GM21737 (cell line): Measurements from ENCODE around the gene IFI16.

Experiments
- ATAC-seq: cut with Tn5 transposase; IDR thresholded peaks from one replicate; pipeline ENCODE4 v1.9.1; 2021; ENCODE audit warnings: mild to moderate bottlenecking, moderate library complexity; ENCODE audit not compliant: unreplicated experiment

The IFI16 gene

DNA sequence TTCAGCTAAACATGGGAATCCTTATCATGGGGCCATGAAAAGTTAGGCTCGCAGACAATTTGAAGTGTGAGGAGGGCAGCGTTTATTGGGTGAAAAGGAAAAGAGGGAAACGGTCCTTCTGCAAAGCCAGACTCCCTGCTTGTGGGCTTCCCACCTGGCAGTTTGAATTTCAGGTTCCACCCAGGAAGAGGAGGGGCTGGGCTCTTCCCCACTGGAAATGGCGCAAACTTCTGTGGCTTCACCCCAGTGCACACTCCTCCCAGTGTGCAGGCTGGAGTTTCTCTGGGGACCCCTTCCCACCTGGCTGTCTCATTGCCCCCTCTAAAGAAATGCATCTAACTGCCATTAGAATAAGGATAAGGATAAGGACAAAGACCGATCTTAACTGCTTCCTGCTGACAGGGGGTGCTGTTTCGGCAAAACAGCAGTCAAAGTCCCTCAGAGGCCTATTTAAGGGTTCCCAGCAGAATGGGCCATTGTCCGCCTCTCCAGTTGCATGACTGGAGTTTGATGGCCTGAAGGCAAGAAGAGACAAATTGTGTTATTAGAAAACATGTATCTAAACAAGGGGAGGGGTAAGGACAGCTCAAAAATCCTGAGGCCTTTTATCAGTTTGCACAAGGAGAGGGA, 46.5 kb downstream of the IFI16 start:
- ATAC-seq, result no peak

- ATAC-seq, result no peak
These were observed 49.0 kb downstream of the IFI16 start for GRCh38 chr1:159058751-159059150.

DNA sequence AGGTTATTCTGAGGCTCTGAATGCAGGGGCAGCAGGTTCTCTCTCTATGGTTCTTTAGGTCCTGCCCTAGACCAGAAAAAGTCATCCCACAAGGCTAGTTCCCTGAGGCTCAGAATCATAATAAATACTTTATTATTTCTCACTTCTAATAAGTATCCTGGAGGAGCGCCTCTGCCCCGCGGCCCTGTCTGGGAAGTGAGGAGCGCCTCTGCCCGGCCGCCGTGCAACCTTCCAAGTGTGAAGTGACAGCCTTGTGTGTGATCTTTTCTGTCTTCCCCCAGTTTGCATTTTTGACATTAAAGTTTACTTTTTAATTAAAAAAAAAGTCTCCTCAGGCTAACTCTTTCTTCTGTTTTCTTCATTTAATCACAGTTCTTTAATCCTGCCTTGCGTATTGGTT, 55.4 kb downstream of the IFI16 start:
- ATAC-seq, result no peak

GRCh38 chr1:159066108-159066507, 56.4 kb downstream of the IFI16 start:
- ATAC-seq, result no peak

DNA sequence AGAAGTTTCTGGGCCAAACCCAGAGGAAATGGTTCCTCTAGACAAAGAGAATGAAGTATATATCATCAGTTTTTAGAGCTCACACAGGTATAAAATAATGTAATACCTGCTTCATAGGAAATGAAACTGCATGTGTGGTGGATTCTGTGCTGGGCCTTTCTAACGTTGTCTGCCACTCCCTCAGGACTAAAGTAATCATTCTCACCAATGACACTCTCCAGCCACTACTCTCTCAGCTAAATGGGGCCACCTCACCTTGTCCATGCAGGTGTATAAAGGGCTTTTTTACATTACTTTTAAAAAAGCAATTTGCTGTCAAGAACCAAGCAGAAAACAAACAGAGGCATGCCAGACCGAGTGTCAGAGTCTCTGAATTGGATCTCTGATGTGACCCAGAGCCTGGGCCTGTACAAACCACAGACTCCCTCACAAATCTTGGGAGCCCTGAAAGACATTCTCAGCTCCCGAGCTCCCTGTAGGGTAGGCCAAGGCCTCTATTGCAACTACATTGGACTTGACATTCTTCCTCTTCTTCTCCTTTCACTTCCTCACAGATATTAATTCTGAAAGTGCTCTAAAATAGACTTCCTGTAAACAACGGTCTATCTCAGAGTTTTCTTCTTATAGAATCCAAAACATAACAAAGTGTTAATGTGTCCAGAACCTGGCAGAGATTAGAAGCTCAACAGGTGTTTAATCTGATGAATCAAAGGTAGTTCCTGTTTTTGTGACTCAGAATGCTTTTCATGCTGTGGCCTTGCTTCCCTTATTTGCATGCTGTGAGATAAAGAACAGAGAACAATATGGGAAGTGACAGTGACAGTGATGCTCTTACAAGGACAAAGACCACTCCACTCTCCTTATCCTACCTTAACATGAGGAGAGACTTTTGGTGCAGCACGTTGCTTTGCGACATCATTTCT, 58.3 kb downstream of the IFI16 start:
- peak; percentile 73 for ATAC-seq

GRCh38 chr1:159068886-159069285, 59.2 kb downstream of the IFI16 start:
- no peak for ATAC-seq

DNA sequence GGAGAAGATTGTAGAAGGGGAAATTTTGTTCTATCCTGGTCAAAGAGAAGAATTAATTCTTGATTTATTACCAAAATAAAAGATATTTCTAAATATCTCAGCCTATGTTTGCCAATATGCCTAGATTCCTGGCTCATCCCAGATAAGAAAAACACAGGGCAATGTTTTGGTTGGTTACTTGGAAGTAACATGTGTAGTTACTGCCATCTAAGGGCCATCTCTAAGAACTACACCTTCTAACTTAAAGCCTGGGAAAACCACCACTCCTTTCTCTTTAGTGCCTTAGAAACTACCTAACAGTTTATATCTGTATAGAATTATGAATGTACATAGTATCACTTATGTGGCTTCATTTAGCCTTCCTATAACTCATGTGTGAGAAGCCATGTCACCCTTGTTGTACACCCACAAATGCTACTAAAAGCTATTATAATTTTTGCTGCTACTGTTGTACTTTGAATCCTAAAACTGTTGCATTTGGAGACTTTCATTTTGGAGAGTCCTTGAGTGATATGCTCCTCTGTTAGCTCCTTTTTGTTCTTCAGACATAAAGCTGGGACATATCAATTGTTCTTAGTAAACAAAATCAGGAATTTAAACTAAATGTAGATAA, 62.4 kb downstream of the IFI16 start:
- no peak for ATAC-seq

DNA sequence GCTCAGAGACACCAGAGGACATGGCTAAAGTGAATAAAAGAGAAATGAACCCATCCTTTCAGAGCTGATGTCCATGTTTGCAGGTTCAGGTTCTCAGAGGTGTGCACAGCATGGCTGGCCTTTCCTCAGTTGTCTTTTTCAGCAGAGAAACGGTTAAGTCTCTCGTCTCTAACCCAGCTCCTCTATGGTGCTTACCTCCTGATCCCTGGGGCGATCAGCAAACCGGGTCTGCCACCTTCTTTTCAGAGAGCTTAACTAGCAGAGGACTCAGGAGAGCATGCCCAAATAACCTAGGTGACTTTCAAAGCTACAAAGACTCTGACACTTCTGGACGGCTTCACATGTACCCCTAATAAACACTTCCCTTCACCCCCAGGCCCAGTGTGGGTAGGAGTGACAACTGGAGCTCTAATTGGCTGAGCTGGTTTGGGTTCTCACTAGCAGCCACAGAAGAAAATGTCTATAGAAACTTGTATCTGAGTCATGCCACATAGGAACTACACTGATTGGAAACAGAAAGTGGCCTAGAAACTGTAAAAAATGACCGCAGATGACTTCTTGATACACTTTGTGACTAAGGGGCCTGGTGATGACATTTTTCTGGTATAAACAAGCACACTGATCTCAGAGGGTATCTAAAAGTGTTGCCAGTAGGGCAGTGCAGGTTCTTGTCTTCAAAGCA, 66.9 kb downstream of the IFI16 start, which contains the start of gene AIM2:
Gene AIM2, minus strand, starts transcription at position 329 of the 682 bp plus-strand sequence. CDS start 3,267 bp downstream, outside the sequence.
- ATAC-seq, result peak; percentile 81

DNA sequence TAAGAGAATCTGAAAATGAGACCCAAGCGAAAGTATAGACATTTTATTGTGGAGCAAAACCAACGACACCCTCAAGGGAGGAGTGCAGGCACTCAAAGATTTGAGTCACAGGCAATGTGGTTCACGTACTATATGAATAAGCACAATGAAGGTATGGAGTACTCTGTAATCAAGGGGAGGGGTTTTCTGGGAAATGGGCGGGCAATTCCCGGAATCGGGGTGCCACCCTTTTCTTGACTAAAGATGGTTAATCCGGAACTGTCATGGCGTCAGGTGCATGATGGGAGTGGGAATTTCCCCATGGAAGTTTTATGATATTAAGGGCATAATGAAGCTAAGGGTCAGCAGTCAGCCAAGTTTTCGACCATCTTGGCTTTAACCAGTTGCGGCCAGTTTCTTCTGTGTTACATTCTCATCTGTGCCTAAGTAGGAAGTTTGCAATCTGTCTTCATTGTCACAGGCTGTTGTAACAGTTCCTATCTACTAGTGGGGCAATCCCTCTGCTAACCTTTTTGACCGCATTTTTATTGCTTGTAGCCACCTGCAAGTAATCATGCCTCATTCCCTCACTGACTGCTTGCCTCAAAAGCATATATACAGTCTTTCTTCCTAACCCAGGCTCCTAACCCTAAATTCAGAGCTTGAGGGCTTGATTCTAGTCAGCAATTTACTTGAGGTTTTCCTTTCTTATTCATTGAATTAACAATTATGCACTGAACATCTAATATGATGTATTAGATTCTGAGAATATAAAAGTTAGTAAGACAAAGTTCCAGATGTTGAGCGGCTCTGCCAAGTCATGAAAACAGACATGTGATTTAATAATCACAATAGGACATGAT, 67.6 kb downstream of the IFI16 start:
- peak; percentile 61 for ATAC-seq

DNA sequence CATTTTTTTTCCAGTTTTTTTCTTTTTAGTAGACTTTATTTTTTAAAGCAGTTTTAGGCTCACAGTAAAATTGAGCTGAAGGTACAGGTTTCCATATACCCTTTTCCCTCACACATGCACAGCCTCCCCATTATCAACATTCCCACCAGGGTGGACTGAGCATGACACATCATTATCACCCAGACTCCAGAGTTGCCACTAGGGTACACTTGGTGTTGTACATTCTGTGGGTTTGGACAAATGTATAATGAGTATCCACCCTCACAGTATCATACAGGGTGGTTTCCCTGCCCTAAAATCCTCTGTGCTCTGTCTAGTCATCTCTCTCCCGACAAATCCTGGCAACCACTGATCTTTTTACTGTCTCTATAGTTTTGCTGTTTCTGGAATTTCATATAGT, 69.8 kb downstream of the IFI16 start:
- no peak for ATAC-seq

DNA sequence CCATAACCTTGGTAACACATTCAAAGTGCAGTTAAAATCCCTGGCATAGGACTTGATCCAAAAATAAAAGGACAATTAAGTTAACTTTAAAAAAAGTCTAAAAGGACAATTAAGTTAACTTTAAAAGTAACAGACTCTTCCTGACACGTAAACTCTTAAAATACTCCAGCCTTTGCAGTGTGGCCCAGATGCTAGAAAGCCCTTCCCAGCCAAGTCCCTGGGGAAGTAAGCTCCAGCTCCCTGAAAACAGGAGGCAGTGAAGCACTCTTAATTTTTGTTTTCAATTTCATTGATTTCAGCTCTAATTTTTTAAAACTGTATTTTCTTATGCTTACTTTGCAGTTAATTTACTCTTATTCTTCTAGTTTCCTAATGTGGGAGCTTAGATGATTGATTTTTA, 71.9 kb downstream of the IFI16 start:
- no peak for ATAC-seq

- ATAC-seq, result no peak
These were observed 73.3 kb downstream of the IFI16 start for GRCh38 chr1:159083013-159083412.

DNA sequence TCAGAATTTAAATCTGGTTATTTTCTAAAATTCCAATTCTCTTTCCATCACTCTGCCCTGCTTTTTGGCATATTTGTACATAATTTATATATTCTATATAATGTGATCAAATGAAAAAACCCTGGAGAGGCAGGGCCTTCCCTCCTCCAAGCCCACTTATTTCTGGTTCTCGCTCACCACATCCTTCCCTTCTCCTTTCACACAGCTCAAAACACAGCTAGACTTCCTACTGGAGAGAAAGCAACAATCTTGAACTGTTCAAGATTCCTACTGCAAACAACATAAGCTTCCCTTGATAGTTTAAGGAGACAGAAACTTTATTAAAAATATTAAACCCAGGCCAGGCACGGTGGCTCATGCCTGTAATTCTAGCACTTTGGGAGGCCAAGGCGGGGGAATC, 74.4 kb downstream of the IFI16 start:
- ATAC-seq, result no peak

- no peak for ATAC-seq
These were observed 75.2 kb downstream of the IFI16 start for GRCh38 chr1:159084867-159085266.

DNA sequence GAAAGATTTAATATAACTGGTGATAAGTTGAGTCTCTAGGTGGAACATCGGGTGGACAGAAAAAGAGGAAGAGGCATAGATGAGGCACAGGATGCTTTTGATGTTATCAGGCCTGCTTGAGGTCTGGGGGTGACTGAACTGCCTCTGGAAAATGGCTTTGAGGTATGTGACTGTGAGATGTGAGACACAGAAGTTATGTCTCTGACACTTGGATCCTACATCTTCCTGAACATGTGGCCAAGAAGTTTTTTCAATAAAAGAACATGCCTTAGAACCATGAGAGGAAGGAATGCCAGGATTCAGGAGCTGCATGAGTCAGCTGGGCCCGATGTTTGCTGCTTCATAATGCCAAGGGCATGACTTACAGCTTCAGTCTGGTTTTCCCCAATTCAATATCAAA, 78.3 kb downstream of the IFI16 start:
- ATAC-seq, result no peak

DNA sequence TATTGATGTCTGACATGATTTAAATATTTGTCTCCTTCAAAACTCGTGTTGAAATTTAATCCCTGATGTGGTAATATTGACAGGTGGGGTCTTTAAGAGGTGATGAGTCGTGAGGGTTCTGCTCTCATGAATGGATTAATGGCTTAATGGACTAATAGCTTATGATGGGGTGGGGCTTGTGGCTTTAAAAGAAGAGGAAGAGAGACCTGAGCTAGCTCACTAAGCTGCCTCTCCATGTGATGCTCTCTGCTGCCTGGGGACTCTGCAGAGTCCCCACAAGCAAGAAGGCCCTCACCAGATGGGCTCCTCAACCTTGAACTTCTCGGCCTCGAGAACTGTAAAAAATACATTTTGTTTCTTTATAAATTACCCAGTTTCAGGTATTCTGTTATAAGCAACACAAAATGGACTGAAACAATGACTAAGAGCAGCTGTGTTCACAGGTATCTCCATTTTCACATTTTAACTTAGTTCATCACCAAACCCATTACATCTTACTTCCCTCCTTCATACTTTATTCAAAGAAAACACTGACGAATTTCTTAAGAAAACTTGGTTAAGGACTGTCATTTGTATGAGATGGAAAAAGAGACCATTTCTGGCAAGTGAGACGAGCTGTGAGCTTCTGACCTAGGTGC, 79.0 kb downstream of the IFI16 start:
- ATAC-seq, result no peak

DNA sequence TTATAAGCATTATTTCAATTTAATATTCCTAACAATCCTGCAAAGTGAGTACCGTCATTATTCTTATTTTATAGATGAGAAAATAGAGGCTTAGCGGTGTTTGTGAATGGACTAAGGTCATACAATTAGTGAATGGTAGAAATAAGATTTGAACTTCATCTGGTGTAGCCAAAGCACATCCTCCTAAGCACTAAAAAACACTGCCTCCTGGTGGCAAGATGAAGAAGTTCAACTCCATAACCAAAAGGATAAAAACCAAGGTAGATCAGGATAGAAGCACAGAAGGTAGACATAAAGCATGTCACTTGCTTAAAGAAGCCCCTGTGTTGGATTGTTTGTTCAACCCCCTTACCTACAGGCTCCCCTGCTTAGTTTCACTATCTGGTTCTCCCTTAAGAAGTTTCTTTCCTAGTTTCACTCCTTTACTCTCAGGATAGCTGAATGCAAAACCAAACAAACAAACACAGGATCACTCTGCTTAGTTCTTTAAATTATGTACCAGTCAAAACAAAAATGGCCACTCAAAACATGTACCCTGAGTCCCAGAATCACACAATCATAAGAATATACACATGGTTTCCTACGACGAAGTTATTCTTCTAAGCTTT, 79.6 kb downstream of the IFI16 start:
- no peak for ATAC-seq

GRCh38 chr1:159090286-159091179, 80.8 kb downstream of the IFI16 start:
- no peak for ATAC-seq
